Activated naive CD8-positive, alpha-beta T cell treated with anti-CD3 and anti-CD28 coated beads for 36 hours (primary cell): Measurements from ENCODE around the gene EEFSEC. TPM values are rescaled to one million over a fixed set of nuclear protein-coding genes. Genes with fewer than 3 reads are reported as not detected.

Source experiments
- DNase-seq: peaks from one replicate; pipeline ENCODE4 v3.0.0; 2021
- H3K27ac Mint-ChIP-seq: one replicate; pipeline ENCODE4 v1.8.0; 2022; ENCODE audit warnings: mild to moderate bottlenecking, moderate library complexity, mixed read lengths
- H3K27me3 Mint-ChIP-seq: one replicate; pipeline ENCODE4 v1.8.0; 2022; ENCODE audit warnings: mild to moderate bottlenecking, mixed read lengths
- H3K36me3 Mint-ChIP-seq: one replicate; pipeline ENCODE4 v1.8.0; 2021; ENCODE audit warnings: mild to moderate bottlenecking, mixed read lengths
- H3K4me1 Mint-ChIP-seq: one replicate; pipeline ENCODE4 v1.8.0; 2021; ENCODE audit warnings: mixed read lengths
- H3K4me3 Mint-ChIP-seq: one replicate; pipeline ENCODE4 v1.8.0; 2022; ENCODE audit warnings: mild to moderate bottlenecking, moderate library complexity, mixed read lengths
- H3K9me3 Mint-ChIP-seq: one replicate; pipeline ENCODE4 v1.8.0; 2022; ENCODE audit warnings: mixed read lengths
- total RNA-seq, 2 experiments: library from RNA; stranded (reverse); gene quantifications; one replicate each; pipeline ENCODE4 v1.2.3, GENCODE V29; 2021

EEFSEC gene
- total RNA-seq, 2 experiments from 2014 or later: 22.4 to 23.9 TPM

- no peaks in the 10 kb centered on the region for H3K36me3 Mint-ChIP-seq
- no peak overlapping the region for H3K4me3 Mint-ChIP-seq
- H3K27ac Mint-ChIP-seq: no peak overlapping the region
- H3K27me3 Mint-ChIP-seq: no peaks in the 10 kb centered on the region
- H3K4me1 Mint-ChIP-seq: peaks cover 16% of the 10 kb centered on the region
- H3K9me3 Mint-ChIP-seq: no peaks in the 10 kb centered on the region
- no peak for DNase-seq
Measured at GRCh38 chr3:128330214-128330842, 177.0 kb downstream of the EEFSEC start.

GRCh38 chr3:128334086-128334645, 180.9 kb downstream of the EEFSEC start:
- H3K4me3 Mint-ChIP-seq: no peak overlapping the region
- no peaks in the 10 kb centered on the region for H3K27me3 Mint-ChIP-seq
- no peak overlapping the region for H3K27ac Mint-ChIP-seq
- no peaks in the 10 kb centered on the region for H3K9me3 Mint-ChIP-seq
- DNase-seq: no peak
- H3K4me1 Mint-ChIP-seq: no peaks in the 10 kb centered on the region
- H3K36me3 Mint-ChIP-seq: peaks cover 1% of the 10 kb centered on the region

GRCh38 chr3:128334766-128335165, 181.5 kb downstream of the EEFSEC start:
- no peaks in the 10 kb centered on the region for H3K27me3 Mint-ChIP-seq
- no peak for DNase-seq

GRCh38 chr3:128335621-128336296, 182.5 kb downstream of the EEFSEC start:
- no peaks in the 10 kb centered on the region for H3K27me3 Mint-ChIP-seq
- H3K36me3 Mint-ChIP-seq: peaks cover 1% of the 10 kb centered on the region
- DNase-seq: no peak
- H3K27ac Mint-ChIP-seq: no peak overlapping the region
- no peak overlapping the region for H3K4me3 Mint-ChIP-seq
- no peaks in the 10 kb centered on the region for H3K9me3 Mint-ChIP-seq
- H3K4me1 Mint-ChIP-seq: no peaks in the 10 kb centered on the region

More at GRCh38 chr3:128334766-128335165, 181.5 kb downstream of the EEFSEC start:
- H3K4me1 Mint-ChIP-seq: no peaks in the 10 kb centered on the region
- no peak overlapping the region for H3K27ac Mint-ChIP-seq
- no peaks in the 10 kb centered on the region for H3K9me3 Mint-ChIP-seq
- no peak overlapping the region for H3K4me3 Mint-ChIP-seq
- H3K36me3 Mint-ChIP-seq: peaks cover 1% of the 10 kb centered on the region

GRCh38 chr3:128336337-128337156, 183.3 kb downstream of the EEFSEC start:
- no peaks in the 10 kb centered on the region for H3K4me1 Mint-ChIP-seq
- no peak overlapping the region for H3K27ac Mint-ChIP-seq
- H3K27me3 Mint-ChIP-seq: no peaks in the 10 kb centered on the region
- H3K4me3 Mint-ChIP-seq: no peak overlapping the region
- peaks cover 1% of the 10 kb centered on the region for H3K36me3 Mint-ChIP-seq
- no peaks in the 10 kb centered on the region for H3K9me3 Mint-ChIP-seq
- no peak for DNase-seq

GRCh38 chr3:128337305-128337704, 184.0 kb downstream of the EEFSEC start:
- no peak for DNase-seq
- no peaks in the 10 kb centered on the region for H3K9me3 Mint-ChIP-seq
- no peak overlapping the region for H3K4me3 Mint-ChIP-seq
- no peaks in the 10 kb centered on the region for H3K4me1 Mint-ChIP-seq
- no peak overlapping the region for H3K27ac Mint-ChIP-seq
- peaks cover 1% of the 10 kb centered on the region for H3K36me3 Mint-ChIP-seq
- H3K27me3 Mint-ChIP-seq: no peaks in the 10 kb centered on the region

GRCh38 chr3:128338536-128339330, 185.5 kb downstream of the EEFSEC start:
- no peak overlapping the region for H3K4me3 Mint-ChIP-seq
- no peaks in the 10 kb centered on the region for H3K9me3 Mint-ChIP-seq
- peaks cover 1% of the 10 kb centered on the region for H3K36me3 Mint-ChIP-seq
- no peak overlapping the region for H3K27ac Mint-ChIP-seq
- no peaks in the 10 kb centered on the region for H3K4me1 Mint-ChIP-seq
- H3K27me3 Mint-ChIP-seq: no peaks in the 10 kb centered on the region
- no peak for DNase-seq

GRCh38 chr3:128339491-128340012, 186.3 kb downstream of the EEFSEC start:
- no peaks in the 10 kb centered on the region for H3K27me3 Mint-ChIP-seq
- H3K4me3 Mint-ChIP-seq: no peak overlapping the region
- H3K27ac Mint-ChIP-seq: no peak overlapping the region
- no peaks in the 10 kb centered on the region for H3K4me1 Mint-ChIP-seq
- no peak for DNase-seq
- peaks cover 1% of the 10 kb centered on the region for H3K36me3 Mint-ChIP-seq
- no peaks in the 10 kb centered on the region for H3K9me3 Mint-ChIP-seq

- no peaks in the 10 kb centered on the region for H3K9me3 Mint-ChIP-seq
Measured at GRCh38 chr3:128340198-128340903, 187.1 kb downstream of the EEFSEC start.

GRCh38 chr3:128340904-128341555, 187.7 kb downstream of the EEFSEC start:
- no peaks in the 10 kb centered on the region for H3K4me1 Mint-ChIP-seq
- H3K9me3 Mint-ChIP-seq: no peaks in the 10 kb centered on the region
- DNase-seq: no peak
- H3K27ac Mint-ChIP-seq: no peak overlapping the region
- H3K4me3 Mint-ChIP-seq: no peak overlapping the region
- peaks cover 1% of the 10 kb centered on the region for H3K36me3 Mint-ChIP-seq
- no peaks in the 10 kb centered on the region for H3K27me3 Mint-ChIP-seq

More at GRCh38 chr3:128340198-128340903, 187.1 kb downstream of the EEFSEC start:
- no peak for DNase-seq
- Mint-ChIP-seq H3K27ac (no peak overlapping the region), H3K4me1 (no peaks in the 10 kb centered on the region), H3K27me3 (no peaks in the 10 kb centered on the region), H3K36me3 (peaks cover 1% of the 10 kb centered on the region), H3K4me3 (no peak overlapping the region)

- Mint-ChIP-seq H3K9me3 (no peaks in the 10 kb centered on the region), H3K36me3 (peaks cover 1% of the 10 kb centered on the region), H3K27me3 (no peaks in the 10 kb centered on the region), H3K4me3 (no peak overlapping the region), H3K4me1 (peaks cover 1% of the 10 kb centered on the region), H3K27ac (no peak overlapping the region)
- no peak for DNase-seq
Measured at GRCh38 chr3:128341659-128342395, 188.5 kb downstream of the EEFSEC start.

- DNase-seq: no peak
- Mint-ChIP-seq H3K4me3 (no peak overlapping the region), H3K4me1 (peaks cover 5% of the 10 kb centered on the region), H3K9me3 (no peaks in the 10 kb centered on the region), H3K27me3 (no peaks in the 10 kb centered on the region), H3K36me3 (no peaks in the 10 kb centered on the region), H3K27ac (no peak overlapping the region)
Measured at GRCh38 chr3:128342701-128343180, 189.5 kb downstream of the EEFSEC start.
